Measurements from ENCODE around the gene TGM1. TPM values are rescaled to one million over a fixed set of nuclear protein-coding genes. Genes with fewer than 3 reads are reported as not detected.

TGM1 gene
- total RNA-seq, 1 donor from 2014 or later: 0.63 TPM

Other genes starting within 250 kb of the TGM1 start
- 0.07 TPM in 1 of 2 replicates, not detected in the other for gene CARMIL3, start 211.2 kb downstream of the TGM1 start, total RNA-seq
- gene CPNE6, start 191.6 kb downstream of the TGM1 start, total RNA-seq: not detected in 2 replicates
- gene PCK2, start 168.9 kb downstream of the TGM1 start, total RNA-seq: 40.0 and 47.7 TPM in 2 replicates
- gene DCAF11, start 148.4 kb downstream of the TGM1 start, total RNA-seq: 42.6 and 51.2 TPM in 2 replicates
- 0.87 and 1.2 TPM in 2 replicates for gene NRL, start 148.2 kb downstream of the TGM1 start, total RNA-seq
- gene FITM1, start 132.5 kb downstream of the TGM1 start, total RNA-seq: not detected in 2 replicates
- 266 and 385 TPM in 2 replicates for gene PSME1, start 127.0 kb downstream of the TGM1 start, total RNA-seq
- 22.3 and 31.8 TPM in 2 replicates for gene EMC9, start 121.6 kb downstream of the TGM1 start, total RNA-seq
- 156 and 168 TPM in 2 replicates for gene PSME2, start 116.6 kb downstream of the TGM1 start, total RNA-seq
- gene RNF31, start 115.7 kb downstream of the TGM1 start, total RNA-seq: 42.3 and 79.4 TPM in 2 replicates
- gene IRF9, start 101.9 kb downstream of the TGM1 start, total RNA-seq: 26.8 and 45.1 TPM in 2 replicates
- 122 and 158 TPM in 2 replicates for gene REC8, start 91.1 kb downstream of the TGM1 start, total RNA-seq
- gene IPO4, start 74.4 kb downstream of the TGM1 start, total RNA-seq: 60.4 and 102 TPM in 2 replicates
- 54.4 and 84.1 TPM in 2 replicates for gene TM9SF1, start 67.7 kb downstream of the TGM1 start, total RNA-seq
- gene TSSK4, start 57.5 kb downstream of the TGM1 start, total RNA-seq: not detected in 2 replicates
- gene CHMP4A, start 49.7 kb downstream of the TGM1 start, total RNA-seq: 42.8 and 88.4 TPM in 2 replicates
- gene MDP1, start 47.1 kb downstream of the TGM1 start, total RNA-seq: 15.6 and 26.1 TPM in 2 replicates
- gene NEDD8, start 30.8 kb downstream of the TGM1 start, total RNA-seq: 219 and 220 TPM in 2 replicates
- gene GMPR2, start 30.2 kb downstream of the TGM1 start, total RNA-seq: 64.2 and 136 TPM in 2 replicates
- gene TINF2, start 20.6 kb downstream of the TGM1 start, total RNA-seq: 43.2 and 53.2 TPM in 2 replicates
- 32.7 and 39.0 TPM in 2 replicates for gene RABGGTA, start 8.4 kb upstream of the TGM1 start, total RNA-seq
- gene DHRS1, start 36.6 kb upstream of the TGM1 start, total RNA-seq: 25.7 and 26.4 TPM in 2 replicates
- 17.1 and 32.6 TPM in 2 replicates for gene NOP9, start 36.7 kb upstream of the TGM1 start, total RNA-seq
- 2.0 and 3.6 TPM in 2 replicates for gene CIDEB, start 44.8 kb upstream of the TGM1 start, total RNA-seq
- gene LTB4R2, start 47.0 kb upstream of the TGM1 start, total RNA-seq: 1.3 and 2.7 TPM in 2 replicates
- gene LTB4R, start 48.3 kb upstream of the TGM1 start, total RNA-seq: 0.06 and 4.0 TPM in 2 replicates
- gene ADCY4, start 71.9 kb upstream of the TGM1 start, total RNA-seq: 1.6 and 8.0 TPM in 2 replicates
- gene RIPK3, start 76.8 kb upstream of the TGM1 start, total RNA-seq: 6.4 and 7.6 TPM in 2 replicates
- gene NFATC4, start 105.0 kb upstream of the TGM1 start, total RNA-seq: 4.5 and 30.2 TPM in 2 replicates
- 3.4 and 6.2 TPM in 2 replicates for gene NYNRIN, start 135.8 kb upstream of the TGM1 start, total RNA-seq
- gene CBLN3, start 166.5 kb upstream of the TGM1 start, total RNA-seq: 0.43 and 1.3 TPM in 2 replicates
- 38.3 and 41.6 TPM in 2 replicates for gene KHNYN, start 166.8 kb upstream of the TGM1 start, total RNA-seq
- gene SDR39U1, start 179.6 kb upstream of the TGM1 start, total RNA-seq: 27.4 and 36.9 TPM in 2 replicates
- not detected in 2 replicates for gene CMA1, start 245.1 kb upstream of the TGM1 start, total RNA-seq